Parathyroid adenoma (tissue), 2 donors: ENCODE data around the gene TMEM108.

Source experiments
- H2AFZ ChIP-seq: fragments of 300-600 bp; sonication (generic); one replicate; pipeline ENCODE4 v1.7.0; 2017; ENCODE audit warnings: antibody characterized with exemption, mild to moderate bottlenecking
- H3K27ac ChIP-seq: fragments of 300-600 bp; sonication (generic); one replicate; pipeline ENCODE4 v1.7.0; 2017
- H3K27me3 ChIP-seq: fragments of 300-600 bp; sonication (generic); one replicate; pipeline ENCODE4 v1.7.0; 2017; ENCODE audit warnings: low read length; ENCODE audit not compliant: control insufficient read depth, insufficient read depth
- H3K36me3 ChIP-seq: fragments of 300-600 bp; sonication (generic); one replicate; pipeline ENCODE4 v1.7.0; 2017; ENCODE audit warnings: low read length; ENCODE audit not compliant: control insufficient read depth, insufficient read depth
- H3K4me1 ChIP-seq: fragments of 300-600 bp; sonication (generic); one replicate; pipeline ENCODE4 v1.7.0; 2017; ENCODE audit warnings: control low read depth
- H3K4me2 ChIP-seq: fragments of 300-600 bp; sonication (generic); one replicate; pipeline ENCODE4 v1.7.0; 2017; ENCODE audit warnings: low read length
- H3K4me3 ChIP-seq: fragments of 300-600 bp; sonication (generic); one replicate; pipeline ENCODE4 v1.7.0; 2017; ENCODE audit warnings: low read depth, low read length
- H3K79me2 ChIP-seq: fragments of 300-600 bp; sonication (generic); one replicate; pipeline ENCODE4 v1.7.0; 2017; ENCODE audit warnings: control low read depth
- H3K9ac ChIP-seq: fragments of 300-600 bp; sonication (generic); one replicate; pipeline ENCODE4 v1.7.0; 2017; ENCODE audit warnings: mild to moderate bottlenecking
- H3K9me3 ChIP-seq: fragments of 300-600 bp; sonication (generic); one replicate; pipeline ENCODE4 v1.7.0; 2017; ENCODE audit warnings: low read length; ENCODE audit not compliant: control insufficient read depth
- TF ChIP-seq, protein P1 (sequence below): fragments of 300-600 bp; sonication (generic); IDR thresholded peaks from one replicate; pipeline ENCODE4 v1.7.0; 2017; ENCODE audit warnings: antibody characterized with exemption, mild to moderate bottlenecking
- donor health status: primary hyperparathyroidism.

The TMEM108 gene

GRCh38 chr3:133074977-133075376 is 36.8 kb downstream of the TMEM108 start:
- H3K4me2 ChIP-seq = no peak overlapping the region
- no peak overlapping the region for H3K4me3 ChIP-seq
- H3K79me2 ChIP-seq = no peaks in the 10 kb centered on the region

DNA sequence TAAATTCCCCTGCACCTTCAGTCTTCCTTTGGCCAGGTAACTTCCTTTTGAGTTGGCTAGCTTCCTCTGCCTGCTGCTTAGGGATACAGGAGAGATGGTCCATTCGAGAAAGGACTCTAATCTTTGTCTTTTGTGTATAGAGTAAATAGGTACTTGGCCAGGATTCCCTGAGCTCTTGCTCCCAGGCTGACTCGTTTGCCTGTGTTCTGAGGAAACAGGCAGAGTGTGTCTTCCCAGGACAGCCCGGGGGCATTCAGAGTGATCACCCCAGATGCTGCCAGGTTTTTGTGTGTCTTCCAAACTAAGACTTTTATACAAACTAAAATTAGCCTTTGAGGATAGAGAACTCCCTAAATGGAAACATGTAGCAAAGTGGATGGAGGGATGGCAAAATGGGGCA is 39.5 kb downstream of the TMEM108 start:
- TF ChIP-seq, protein P1, sequence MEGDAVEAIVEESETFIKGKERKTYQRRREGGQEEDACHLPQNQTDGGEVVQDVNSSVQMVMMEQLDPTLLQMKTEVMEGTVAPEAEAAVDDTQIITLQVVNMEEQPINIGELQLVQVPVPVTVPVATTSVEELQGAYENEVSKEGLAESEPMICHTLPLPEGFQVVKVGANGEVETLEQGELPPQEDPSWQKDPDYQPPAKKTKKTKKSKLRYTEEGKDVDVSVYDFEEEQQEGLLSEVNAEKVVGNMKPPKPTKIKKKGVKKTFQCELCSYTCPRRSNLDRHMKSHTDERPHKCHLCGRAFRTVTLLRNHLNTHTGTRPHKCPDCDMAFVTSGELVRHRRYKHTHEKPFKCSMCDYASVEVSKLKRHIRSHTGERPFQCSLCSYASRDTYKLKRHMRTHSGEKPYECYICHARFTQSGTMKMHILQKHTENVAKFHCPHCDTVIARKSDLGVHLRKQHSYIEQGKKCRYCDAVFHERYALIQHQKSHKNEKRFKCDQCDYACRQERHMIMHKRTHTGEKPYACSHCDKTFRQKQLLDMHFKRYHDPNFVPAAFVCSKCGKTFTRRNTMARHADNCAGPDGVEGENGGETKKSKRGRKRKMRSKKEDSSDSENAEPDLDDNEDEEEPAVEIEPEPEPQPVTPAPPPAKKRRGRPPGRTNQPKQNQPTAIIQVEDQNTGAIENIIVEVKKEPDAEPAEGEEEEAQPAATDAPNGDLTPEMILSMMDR = no peak
- H3K9ac ChIP-seq = no peak overlapping the region
- no peaks in the 10 kb centered on the region for H3K9me3 ChIP-seq
- no peak overlapping the region for H3K4me2 ChIP-seq
- no peaks in the 10 kb centered on the region for H3K79me2 ChIP-seq
- no peak overlapping the region for H3K27ac ChIP-seq
- no peak overlapping the region for H2AFZ ChIP-seq
- no peaks in the 10 kb centered on the region for H3K4me1 ChIP-seq
- H3K4me3 ChIP-seq = no peak overlapping the region
- no peaks in the 10 kb centered on the region for H3K36me3 ChIP-seq
- H3K27me3 ChIP-seq = no peaks in the 10 kb centered on the region

More at GRCh38 chr3:133074977-133075376, 36.8 kb downstream of the TMEM108 start:
- no peak overlapping the region for H3K9ac ChIP-seq
- no peaks in the 10 kb centered on the region for H3K9me3 ChIP-seq
- no peak overlapping the region for H2AFZ ChIP-seq
- TF ChIP-seq, protein P1 = no peak
- no peaks in the 10 kb centered on the region for H3K36me3 ChIP-seq
- no peaks in the 10 kb centered on the region for H3K27me3 ChIP-seq
- H3K27ac ChIP-seq = no peak overlapping the region
- H3K4me1 ChIP-seq = no peaks in the 10 kb centered on the region

GRCh38 chr3:133079621-133080020 is 41.4 kb downstream of the TMEM108 start:
- no peak overlapping the region for H3K4me3 ChIP-seq
- no peak overlapping the region for H3K4me2 ChIP-seq
- no peaks in the 10 kb centered on the region for H3K36me3 ChIP-seq
- H3K4me1 ChIP-seq = no peaks in the 10 kb centered on the region
- TF ChIP-seq, protein P1 = no peak
- H3K9me3 ChIP-seq = no peaks in the 10 kb centered on the region
- no peak overlapping the region for H3K27ac ChIP-seq
- no peak overlapping the region for H3K9ac ChIP-seq
- no peak overlapping the region for H2AFZ ChIP-seq
- no peaks in the 10 kb centered on the region for H3K27me3 ChIP-seq
- H3K79me2 ChIP-seq = no peaks in the 10 kb centered on the region

DNA sequence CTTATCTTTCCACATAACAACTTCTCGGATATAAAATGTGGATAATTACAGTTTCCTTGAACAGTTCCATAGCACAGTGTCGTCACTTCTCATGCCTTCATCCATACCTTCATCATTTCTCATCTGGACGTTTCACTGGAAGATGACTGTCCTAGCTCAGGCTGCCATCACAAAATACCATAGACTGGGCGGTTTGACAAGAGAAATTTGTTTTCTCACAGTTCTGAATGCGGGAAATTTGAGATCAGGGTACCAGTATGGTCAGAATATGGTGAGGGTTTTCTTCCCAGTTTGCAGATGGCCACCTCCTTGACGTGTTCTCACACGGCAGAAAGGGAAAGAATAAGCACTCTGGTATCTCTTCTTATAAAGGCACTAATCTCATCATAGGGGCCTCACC is 42.8 kb downstream of the TMEM108 start:
- Histone ChIP-seq H3K4me3 (no peak overlapping the region), H3K4me1 (no peaks in the 10 kb centered on the region), H3K79me2 (no peaks in the 10 kb centered on the region), H3K9me3 (no peaks in the 10 kb centered on the region), H3K27ac (no peak overlapping the region), H3K27me3 (no peaks in the 10 kb centered on the region), H3K36me3 (no peaks in the 10 kb centered on the region), H2AFZ (no peak overlapping the region), H3K4me2 (no peak overlapping the region), H3K9ac (no peak overlapping the region)
- TF ChIP-seq, protein P1 = no peak

- Histone ChIP-seq H3K9me3 (no peaks in the 10 kb centered on the region), H3K27ac (no peak overlapping the region), H3K79me2 (no peaks in the 10 kb centered on the region), H2AFZ (no peak overlapping the region), H3K9ac (no peak overlapping the region), H3K4me3 (no peak overlapping the region), H3K4me2 (no peak overlapping the region), H3K27me3 (no peaks in the 10 kb centered on the region), H3K36me3 (no peaks in the 10 kb centered on the region), H3K4me1 (no peaks in the 10 kb centered on the region)
- TF ChIP-seq, protein P1 = no peak
These were observed 45.2 kb downstream of the TMEM108 start for GRCh38 chr3:133083395-133083794.
